Stimulated activated CD4-positive, alpha-beta T cell treated with anti-CD3 and anti-CD28 coated beads, Interleukin-15, amount 100 ng/mL, for 48 hours (primary cell): ENCODE data around the gene PPP2R2C.

Experiments used
- DNase-seq, 2 donors: peaks; one replicate each; pipeline ENCODE4 v3.0.0-alpha.2; 2020; ENCODE audit warnings: low read depth in 2 of 2

Gene PPP2R2C

DNA sequence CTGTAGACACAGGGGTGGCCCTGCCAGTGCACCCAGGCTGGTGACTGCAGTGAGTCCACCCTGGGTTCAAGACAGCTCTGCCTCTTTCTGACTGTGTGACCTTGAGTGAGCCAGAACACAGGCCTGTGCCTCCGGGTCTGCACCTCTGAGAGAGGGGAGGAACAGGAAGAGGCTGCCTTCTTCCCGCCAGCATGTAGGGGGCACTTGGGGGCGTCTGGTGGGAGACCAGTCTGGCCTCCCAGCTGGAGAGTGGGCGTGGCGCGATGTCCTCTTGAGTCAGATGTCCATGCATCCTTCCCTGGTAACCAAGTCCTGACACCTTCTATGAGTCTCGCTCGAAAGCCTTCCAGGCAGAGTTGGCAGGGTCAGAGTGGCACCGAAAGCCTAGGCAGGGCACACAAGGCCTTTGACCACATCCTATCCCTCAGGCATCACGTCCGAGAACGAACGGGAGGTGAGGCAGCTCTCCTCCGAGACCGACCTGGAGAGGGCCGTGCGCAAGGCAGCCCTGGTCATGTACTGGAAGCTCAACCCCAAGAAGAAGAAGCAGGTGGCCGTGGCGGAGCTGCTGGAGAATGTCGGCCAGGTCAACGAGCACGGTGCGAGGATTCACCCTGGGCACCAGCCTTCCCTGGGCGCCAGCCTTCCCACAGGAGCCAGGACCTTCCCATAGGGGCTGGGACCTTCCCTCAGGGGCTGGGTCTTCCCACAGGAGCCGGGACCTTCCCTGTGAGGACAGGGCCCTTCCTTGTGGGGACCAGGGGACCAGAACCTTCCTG is 181.5 kb downstream of the PPP2R2C start:
- DNase-seq: no peak

DNA sequence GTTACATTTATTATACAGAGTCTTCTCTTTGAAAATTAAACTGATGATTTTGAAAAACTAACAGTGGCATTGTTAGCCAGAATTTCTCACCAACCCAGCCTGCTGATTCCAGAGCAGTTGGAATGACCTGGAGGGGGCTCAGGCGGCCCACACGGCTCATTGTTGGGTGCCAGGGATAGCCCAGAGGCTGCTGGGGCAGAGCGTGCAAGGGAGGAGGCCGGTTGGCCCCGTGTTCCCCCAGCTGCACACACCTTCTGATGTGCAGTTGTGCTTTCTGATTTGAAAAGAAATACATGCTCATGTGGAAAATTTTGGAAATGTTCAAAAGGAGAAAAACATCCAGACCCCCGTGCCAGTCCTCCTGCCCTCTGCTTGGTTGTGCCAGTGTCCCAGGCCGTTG is 182.2 kb downstream of the PPP2R2C start:
- no peak for DNase-seq

DNA sequence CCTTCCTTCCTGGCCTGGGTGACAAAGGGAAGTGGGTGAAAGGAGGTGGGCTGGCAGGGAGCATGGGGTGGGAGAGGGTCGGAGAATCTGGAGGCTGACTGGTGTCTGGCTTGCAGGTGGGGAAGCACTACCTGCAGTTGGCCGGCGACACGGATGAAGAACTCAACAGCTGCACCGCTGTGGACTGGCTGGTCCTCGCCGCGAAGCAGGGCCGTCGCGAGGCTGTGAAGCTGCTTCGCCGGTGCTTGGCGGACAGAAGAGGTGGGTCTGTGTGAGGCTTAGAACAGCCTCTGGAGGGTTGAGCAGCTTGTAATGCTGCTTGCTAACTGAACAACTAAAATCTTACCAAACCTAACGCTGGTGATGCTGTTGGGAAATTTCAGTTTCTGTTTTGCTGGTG is 183.5 kb downstream of the PPP2R2C start:
- no peak for DNase-seq

DNA sequence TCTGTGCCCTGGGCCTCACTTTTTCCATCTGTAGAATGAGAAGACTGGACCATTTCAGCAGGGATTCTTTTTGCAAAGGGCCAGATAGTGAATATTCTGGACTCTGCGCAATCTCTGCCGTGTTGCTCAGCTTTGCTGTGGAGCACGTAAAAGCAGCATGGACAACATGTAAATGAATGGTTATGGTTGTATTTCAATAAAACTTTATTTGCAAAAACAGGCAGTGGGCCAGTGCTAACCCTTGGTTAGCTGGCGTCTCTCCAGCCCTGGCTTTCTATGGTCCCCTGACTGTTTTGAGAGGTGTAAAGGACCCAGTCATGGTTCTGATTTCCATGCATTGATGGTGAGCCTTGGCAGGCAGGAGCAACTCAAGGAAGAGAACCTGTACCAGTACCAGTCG is 184.1 kb downstream of the PPP2R2C start:
- no peak for DNase-seq

DNA sequence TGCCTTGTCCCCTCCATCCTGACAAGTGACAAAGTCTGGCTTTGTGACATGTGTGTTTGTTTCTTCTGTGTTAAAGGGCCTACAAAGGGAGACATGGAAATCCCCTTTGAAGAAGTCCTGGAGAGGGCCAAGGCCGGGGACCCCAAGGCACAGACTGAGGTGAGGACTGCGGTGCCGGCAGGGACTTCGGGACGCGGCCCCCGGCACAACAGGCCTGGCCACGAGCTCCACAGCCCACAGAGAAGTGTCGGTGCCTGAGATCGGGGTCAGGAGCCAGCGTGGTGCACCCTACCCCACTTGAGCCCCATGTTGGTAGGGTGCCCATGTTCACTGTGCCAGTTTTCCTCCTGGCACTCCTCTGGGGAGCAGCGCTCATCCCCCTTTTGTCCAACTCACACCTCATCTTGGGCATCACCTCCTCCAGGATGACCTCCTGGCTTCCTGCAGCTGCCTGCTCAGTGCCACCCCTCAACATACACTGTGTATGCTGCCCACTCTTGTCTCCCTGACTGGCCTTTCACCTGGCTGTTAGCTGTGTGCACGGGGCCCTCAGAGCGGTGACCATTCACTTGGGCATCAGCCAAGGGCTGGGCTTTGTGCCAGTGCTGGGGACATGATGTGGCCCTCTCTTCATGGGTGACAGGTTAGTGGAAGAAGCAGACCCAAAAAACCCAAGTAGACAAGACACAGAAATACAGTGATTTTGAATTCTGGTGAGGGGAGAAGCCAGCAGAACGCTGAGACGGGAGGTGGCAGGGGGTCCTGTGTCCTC is 185.2 kb downstream of the PPP2R2C start:
- no peak for DNase-seq

DNA sequence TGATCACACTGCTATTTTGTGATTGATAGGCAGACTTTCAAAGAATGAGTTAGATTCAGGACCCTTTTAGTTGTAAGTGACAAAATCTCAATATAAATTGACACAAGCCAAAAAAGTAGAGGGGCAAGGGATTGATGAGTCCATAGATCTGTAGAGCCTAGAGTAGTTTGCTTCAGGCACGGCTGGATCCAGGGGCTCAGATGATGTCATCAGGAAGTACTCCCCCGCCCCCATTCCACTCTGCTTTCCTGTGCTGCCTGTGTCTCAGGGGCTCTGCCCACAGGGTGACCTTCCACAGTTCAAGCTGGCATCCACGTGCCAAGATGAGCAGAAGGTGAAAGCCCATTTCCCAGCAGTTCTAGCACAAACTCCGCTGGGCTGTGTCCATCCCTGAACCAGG is 189.1 kb downstream of the PPP2R2C start:
- DNase-seq: no peak

DNA sequence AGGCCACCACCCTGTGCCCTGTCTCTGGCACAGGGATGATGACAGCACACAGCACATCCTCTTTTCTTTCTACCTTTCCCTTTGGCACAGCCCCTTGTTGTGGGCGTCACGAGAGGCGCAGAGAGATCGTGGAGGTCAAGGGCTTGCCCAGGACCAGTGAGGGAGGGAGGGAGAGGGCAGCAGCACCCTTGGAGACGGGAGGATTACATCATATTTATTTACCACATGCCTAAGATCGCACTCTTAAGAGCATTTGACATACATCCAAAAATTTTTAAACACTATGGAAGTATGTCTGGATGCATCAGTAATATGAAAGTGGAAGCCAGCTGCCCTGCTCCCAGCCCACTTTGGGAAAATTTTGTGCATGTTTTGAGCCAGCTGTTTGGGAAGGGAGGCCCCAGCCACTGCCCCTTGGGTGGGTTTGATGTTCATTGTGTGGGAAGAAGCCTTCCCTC is 190.1 kb downstream of the PPP2R2C start:
- DNase-seq: no peak

DNA sequence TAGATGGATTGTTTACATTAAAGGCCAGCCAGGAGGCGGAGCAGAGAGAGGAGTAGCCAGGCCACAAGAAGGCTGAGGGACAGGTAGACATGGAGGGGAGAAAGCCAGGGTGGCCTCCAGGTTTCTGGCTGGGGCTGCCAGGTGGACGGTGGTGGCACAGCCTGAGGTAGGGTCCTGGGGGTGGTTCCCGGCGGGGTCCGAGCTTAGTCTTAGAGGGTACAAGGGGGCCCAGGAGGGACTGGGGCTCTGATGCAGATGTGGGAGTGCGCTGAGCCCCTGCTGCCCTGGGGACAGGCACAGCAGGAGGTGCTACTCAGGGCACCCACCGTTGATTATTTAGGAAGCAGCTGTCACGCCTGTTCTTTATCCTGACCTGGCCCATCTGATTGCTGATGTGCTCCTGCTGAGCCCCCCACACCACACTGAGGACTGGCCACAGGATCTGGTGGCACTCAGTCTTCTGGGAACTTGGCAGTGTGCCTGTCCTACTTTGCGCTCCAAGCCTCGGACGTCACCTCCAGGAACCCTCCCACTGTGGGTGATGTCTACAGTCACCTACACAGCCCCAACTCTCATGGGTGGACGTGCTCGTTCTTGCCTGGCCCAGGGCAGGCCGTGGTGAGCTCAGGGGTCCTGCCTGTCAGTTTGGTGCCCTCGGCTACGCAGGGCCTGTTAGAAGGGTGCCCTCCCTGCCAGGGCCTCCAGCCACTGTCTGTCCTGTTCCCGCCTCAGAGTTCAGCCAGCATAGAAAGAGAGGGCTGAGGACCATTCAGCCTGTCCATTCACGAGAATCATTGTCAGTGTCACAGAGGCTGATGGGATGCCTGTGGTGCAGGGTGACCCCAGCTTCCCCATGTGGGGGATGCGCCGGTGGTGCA is 190.7 kb downstream of the PPP2R2C start:
- no peak for DNase-seq

DNA sequence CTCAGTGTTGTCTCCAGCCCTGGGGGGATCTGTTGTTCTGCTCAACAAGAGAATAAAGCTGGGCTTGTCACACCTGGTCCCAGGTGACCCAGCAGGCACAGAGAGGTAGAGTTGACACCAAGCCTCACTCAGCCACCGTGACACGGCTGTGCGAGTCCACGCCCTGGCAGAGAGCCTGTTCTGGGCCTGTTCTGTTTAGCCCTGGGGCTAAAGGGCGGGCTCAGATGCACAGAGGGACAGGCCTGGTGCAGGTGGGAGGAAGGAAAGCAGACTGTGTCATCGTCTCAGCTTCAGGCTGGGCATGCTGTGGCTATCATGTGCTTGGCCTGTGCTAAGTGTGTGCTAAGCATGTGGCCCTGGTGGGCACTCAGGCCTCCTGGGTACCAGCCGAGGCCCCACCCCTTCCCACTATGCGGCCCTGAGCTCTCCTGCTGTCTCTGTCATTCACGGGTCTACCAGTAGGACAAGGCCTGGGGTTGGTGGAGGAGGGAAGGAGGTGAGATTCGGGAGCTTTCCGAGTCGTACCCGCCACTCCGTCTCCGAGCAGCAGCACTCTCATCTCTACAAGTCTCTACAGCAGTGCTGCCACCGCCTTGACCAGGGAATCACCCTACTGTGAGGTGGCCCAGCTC is 191.9 kb downstream of the PPP2R2C start:
- no peak for DNase-seq

DNA sequence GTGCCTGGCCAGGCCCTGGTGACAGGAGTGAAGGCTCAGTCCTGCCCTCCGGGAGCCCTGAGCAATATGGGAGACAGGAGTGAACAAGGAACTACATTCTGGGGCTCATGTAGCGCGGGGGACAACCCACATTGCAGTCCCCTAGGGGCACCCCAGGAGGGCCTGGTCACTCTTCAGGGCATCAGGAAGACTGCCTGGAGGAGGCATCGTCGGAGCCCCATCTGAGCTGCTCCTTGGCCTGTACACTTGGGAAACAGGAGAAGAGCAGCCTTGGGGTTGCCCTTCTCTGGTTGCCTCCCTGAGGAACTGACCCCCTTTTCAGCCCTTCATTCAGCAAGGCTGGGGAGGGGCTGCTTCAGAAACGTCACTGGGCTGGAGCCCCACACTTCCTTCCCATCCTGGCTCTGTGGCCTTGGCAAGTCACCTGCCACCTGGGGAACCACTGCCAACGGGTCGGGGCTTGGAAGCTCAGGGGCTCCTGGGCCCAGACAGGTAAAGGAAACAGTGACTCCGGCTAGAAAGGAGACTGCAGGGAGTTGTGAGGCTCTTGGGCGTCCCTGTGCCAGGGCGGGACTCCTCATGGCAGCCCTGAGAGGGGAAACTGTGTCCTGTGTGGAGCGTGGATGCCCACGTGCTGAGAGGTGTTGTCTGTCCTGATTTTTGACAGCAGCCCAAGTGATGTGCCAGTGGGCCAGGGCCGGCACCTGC is 192.7 kb downstream of the PPP2R2C start:
- no peak for DNase-seq

DNA sequence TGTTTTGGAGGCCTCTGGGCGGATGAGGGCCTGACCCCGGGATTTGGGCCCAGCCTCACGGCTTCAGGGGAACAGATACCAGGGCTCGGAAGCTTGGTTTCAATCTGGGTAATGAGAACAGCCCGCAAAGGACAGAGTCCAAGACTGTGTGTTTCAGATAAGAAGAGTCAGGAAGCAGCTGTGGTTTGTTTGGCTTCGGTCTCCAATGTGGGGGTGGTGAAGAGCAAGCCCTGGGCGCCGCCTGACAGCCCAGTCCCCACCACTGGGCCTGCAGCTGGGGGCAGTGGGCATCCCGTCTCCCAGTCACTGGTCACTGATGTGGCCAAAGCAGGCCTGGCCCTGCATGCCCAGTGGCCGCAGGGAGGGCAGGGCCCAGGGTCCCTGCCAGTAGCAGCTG is 193.6 kb downstream of the PPP2R2C start:
- no peak for DNase-seq

DNA sequence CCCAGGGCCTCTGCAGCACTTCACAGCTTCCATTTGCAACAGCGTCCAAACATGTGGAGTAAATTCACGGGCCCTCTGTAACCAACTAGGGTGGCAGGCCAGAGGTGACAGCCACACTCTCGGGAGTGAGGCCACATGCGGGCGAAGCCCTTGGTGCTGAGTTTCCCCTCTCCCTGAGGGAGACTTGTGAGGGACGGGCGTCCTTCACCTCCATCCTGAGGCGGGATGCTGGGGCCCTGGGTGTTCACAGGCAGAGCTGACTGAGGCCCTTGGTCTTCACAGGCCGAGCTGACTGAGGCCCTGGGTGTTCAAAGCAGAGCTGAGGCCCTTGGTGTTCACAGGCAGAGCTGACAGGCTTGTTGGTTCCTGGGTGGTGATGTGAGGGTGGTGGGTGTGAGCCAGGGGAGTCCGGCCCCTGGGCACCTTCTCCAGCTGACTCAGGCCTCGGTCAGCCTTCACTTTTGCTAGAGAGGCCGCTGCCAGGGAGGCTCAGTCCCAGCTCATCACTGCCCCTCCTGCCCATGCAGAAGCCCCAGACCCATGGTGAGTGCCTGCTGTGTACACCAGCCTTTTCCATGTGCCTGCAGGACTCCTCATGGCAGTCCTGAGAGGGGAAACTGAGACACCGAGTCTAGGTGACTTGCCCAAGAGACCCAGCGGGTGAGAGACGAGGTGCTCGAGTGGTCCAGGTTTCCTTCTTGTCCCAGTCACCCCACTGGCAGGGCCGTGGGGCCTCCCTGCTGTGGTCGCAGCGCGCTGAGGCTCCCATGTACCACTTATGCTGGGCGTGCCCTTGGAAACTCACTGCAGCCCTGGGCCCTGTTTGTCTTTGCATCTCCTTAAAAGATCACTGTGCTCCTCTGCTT is 194.2 kb downstream of the PPP2R2C start:
- no peak for DNase-seq

DNA sequence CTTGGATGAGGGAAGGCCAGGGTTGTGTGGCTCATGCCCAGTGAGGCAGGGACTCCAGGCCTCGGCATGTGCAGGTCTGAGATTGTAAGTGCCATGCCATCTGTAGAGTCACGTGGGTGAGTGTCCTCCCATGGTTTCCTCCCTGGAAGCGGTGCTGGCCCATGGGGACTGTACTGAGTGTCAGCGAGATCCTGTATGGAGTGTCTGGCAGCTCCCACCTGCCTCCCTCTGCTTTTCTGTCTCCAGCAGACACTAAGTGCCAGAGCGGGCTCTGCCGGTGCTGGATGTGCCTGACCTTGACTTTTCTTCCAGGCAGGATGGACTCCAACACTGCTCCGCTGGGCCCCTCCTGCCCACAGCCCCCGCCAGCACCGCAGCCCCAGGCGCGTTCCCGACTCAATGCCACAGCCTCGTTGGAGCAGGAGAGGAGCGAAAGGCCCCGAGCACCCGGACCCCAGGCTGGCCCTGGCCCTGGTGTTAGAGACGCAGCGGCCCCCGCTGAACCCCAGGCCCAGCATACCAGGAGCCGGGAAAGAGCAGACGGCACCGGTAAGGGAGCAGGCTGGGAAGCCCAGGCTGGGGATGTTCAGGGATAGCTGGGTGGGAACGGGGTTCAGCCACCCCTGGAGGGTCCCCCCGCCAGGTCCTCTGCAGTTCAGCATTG is 195.1 kb downstream of the PPP2R2C start:
- DNase-seq: no peak

DNA sequence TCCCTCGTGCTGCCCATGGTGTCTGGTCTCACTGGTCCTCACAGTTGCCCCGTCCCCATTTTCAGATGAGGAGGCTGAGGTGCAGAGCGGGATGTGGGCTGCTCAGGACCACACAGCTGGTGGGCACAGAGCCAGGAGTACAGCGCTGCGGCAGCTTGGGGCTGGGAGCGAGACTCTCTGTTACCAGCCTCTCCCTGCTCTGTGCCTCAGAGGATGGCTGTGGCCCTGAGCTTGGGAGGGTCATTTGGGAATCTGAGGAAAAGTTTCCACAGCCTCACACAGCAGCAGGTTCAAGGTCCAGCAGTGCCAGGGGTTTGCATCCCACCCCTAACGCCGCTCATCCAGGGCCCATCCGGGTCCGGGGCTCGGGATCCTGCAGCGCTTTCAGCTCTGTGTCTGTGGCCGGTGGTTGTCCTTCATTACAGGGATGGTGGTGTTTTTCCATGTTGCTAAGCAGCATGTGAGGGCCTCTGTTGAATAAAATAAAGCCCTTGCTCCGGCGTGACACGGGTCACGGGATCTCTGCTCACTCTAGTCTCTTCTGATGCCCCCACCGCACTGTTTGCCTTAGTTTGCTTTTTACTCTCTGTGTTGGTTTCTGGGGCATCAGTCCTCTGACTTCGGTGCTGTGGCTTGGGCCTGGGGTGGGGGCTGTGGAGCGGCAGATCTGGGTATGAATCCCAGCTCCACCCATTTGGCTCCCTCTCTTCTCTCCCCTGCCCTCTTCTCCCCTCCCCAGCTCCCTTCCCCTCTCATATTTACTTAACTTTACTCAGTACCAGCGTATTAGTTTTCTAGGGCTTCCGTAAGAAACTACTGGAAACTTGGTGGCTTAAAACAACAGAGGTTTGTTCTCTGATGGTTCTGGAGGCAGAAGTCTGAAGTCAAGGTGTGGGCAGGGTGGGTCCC is 196.3 kb downstream of the PPP2R2C start:
- DNase-seq: no peak

DNA sequence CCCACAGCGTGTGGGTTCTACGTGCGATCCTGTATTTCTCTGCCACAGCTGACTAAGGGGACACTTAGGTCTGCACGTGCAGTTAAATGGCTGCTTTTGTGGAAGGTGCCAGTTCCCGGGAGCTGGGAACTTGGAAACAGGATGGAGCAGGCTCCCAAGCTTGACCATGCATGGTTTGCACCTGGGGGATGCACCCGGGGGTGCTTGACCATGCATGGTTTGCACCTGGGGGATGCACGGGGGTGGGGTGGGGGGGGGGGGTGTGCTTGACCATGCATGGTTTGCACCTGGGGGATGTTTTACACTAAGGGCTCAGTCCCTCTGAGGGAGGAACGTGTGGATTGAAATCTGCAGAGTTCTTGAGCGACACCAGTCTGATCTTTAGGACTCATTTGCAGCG is 197.1 kb downstream of the PPP2R2C start:
- no peak for DNase-seq

DNA sequence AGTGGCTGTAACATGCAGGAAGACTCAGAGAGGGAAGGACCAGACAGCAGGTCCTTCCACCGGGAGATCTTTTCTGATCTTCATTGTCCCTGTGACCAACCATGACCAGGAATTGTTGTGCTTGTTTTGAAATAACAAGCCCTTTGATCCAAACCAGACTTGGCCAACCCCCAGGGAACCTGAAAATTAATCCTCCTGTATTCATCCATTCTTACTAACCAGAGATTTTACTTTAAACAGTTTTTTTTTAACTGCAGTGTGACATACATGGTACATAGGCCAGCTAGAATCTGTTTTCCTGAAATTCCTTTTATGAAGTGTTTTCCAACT is 198.8 kb downstream of the PPP2R2C start:
- no peak for DNase-seq

DNA sequence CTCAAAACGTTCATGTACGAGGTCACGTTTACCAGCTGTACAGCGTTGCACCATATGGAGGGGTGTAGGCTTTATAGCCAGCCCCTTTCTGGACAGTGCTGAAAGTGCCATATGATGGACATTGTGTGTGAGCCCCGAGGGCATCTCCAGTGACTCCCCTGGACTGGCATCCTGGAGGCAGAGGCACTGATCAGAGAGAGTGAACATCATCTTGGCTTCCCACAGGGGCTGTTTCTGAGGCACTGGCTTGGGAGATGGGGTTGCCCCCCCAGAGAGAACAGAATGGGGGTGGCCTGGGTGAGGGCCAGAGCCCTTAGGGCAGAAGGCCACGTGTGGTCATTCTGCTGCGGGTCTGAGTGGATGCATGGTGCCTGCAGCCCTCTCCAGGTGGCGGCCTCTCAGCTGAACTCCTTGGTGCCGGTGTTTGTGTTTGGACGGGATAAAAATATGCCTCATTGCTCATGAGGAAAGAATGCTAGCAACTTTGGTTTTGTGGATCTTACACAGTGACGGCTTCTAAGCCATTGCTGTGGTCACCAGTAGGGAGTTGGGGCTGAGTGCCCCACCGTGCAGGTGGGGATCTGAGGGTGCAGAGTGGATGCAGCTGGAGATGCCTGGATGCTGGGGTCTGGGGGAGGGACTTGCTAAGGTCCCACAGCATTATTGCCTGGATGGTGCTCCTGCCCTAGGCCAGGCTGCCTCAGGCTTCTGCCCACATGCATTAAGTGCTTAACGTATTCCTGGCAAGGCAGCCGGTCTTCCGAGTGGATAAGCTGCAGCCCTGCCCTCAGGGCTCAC is 199.4 kb downstream of the PPP2R2C start:
- DNase-seq: no peak
